ENCODE data around the gene LMX1B. TPM values are rescaled to one million over a fixed set of nuclear protein-coding genes. Genes with fewer than 3 reads are reported as not detected.

LMX1B gene
- total and polyA plus RNA-seq, 2 of the 4 experiments (the other 2 are of a cell fraction): not detected

DNA sequence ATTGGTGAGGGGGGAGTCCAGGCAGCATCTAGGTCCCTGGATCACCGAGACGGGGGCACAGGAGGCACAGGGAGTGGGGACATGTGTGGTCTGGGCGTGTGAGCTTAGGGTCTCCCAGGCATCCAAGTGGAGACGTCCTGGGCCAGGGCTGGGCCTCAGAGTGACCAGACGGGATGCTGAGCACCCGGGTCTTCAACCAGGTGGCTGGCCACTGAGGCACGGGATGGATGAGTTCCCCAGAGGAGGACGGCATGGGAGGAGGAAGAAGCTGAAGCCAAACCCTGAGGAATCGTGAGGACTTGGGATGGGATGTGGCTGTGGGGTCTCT is 88.0 kb downstream of the LMX1B start (continued):
- no peak for TF ChIP-seq CTCF (conservative IDR thresholded peaks at IDR 0.05; ENCODE audit: low read depth, low read length)
- TF ChIP-seq SMC3 (IDR thresholded peaks at IDR 0.05; ENCODE audit: low read depth, low read length): no peak

DNA sequence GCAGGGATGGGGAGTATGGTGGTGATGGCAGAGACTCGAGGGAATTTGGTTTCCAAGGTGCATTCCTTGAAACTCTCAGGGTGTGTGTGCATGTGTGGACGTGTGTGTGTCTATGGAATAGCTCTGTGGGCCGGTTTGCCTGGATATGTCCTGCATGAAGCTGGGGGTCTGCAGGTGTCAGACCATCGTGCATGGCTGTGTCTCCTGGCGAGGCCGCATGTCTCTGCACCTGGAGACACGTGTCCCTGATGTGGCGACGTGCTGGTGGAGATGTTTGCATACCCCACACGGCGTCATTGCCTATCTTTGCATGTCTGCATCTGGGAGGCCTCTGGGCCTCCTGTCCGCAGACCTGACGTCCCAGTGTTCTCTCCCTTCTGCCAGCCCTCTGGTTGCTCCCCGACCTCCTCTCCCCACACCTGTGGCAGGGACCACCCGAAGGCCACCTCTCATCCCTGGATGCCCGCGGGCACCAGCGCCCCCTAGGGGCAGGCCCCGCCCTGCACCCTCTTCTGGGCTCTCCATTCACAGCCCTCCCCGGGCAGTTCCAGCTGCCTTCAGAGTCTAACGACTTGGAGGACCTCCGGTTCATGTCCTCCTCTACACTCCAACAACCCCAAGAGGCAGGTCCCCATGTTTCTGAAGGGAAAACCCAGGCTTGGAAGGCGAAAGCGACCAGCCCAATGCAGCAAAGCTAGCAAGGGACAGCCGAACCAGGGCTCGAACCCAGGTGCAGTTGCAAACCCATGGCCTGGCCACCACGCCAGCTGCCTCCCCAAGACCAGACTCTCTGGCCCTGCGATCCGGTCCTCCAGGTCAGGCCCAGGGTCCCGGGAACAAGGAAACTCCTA is 88.6 kb downstream of the LMX1B start:
- Histone ChIP-seq H3K9me3 (ENCODE audit: control insufficient read depth, insufficient read depth, low read length) (no peaks in the 10 kb centered on the region), H4K5ac (ENCODE audit: low read depth, low read length) (no peak overlapping the region), H3K23ac (ENCODE audit: low read depth, low read length) (no peak overlapping the region), H2BK5ac (ENCODE audit: low read depth, low read length, poor library complexity, severe bottlenecking) (no peak overlapping the region), H3K4me2 (ENCODE audit: low read depth, low read length) (no peak overlapping the region), H3K79me1 (ENCODE audit: low read depth in 1 of 2, low read length in 2 of 2) (no peaks in the 10 kb centered on the region), H2AK9ac (replicated peaks; ENCODE audit: low read depth, low read length, poor library complexity) (no peak overlapping the region), H4K91ac (ENCODE audit: insufficient read depth, low read depth, low read length) (no peak overlapping the region), H3K36me3 (ENCODE audit: control insufficient read depth, insufficient read depth, low read length) (no peaks in the 10 kb centered on the region), H3K56ac (ENCODE audit: extremely low read depth, insufficient read depth, low read length) (no peak overlapping the region), H4K20me1 (ENCODE audit: insufficient read depth, low read length) (no peaks in the 10 kb centered on the region; the same call in 1 of the 2 replicates), H2BK15ac (ENCODE audit: low read depth, low read length) (no peak overlapping the region), H3K27me3 (ENCODE audit: control insufficient read depth, insufficient read depth, low read length) (peaks cover 53% of the 10 kb centered on the region), H2AK5ac (ENCODE audit: low read depth, low read length) (no peak overlapping the region), H4K8ac (ENCODE audit: low read depth in 2 of 2, low read length in 2 of 2) (no peak overlapping the region), H3K4ac (ENCODE audit: low read depth, low read length) (no peak overlapping the region), H2BK20ac (ENCODE audit: low read depth, low read length) (no peak overlapping the region), H3K18ac (ENCODE audit: low read depth, low read length) (no peak overlapping the region), H3K14ac (replicated peaks; ENCODE audit: low read depth, low read length) (no peak overlapping the region), H3K4me1 (ENCODE audit: control insufficient read depth, insufficient read depth, low read length) (no peaks in the 10 kb centered on the region; the same call in 1 of the 2 replicates), H3K9ac (ENCODE audit: low read depth, low read length) (no peak overlapping the region), H3K4me3 (ENCODE audit: insufficient read depth, low read depth, low read length) (no peak overlapping the region), H2AFZ (replicated peaks; ENCODE audit: low read length, poor library complexity) (no peak overlapping the region), H3K27ac (ENCODE audit: insufficient read depth, low read length) (no peak overlapping the region), H2BK120ac (ENCODE audit: low read depth, low read length) (no peak overlapping the region), H3K9me1 (ENCODE audit: insufficient read depth, low read length) (no peaks in the 10 kb centered on the region)
- TF ChIP-seq POLR2A (IDR thresholded peaks at IDR 0.05; ENCODE audit: low read depth, low read length) (no peak), CTCF (conservative IDR thresholded peaks at IDR 0.05; ENCODE audit: low read depth, low read length) (peak; percentile 42)
- intact Hi-C loops (cut with micrococcal nuclease): no loop called here
- dilution Hi-C loops (cut with HindIII; ENCODE audit: low sequenced_read_pairs, unreplicated experiment): no loop called here
- WGBS, 2 experiments (ENCODE audit: extremely low coverage in 2 of 2, insufficient read length in 1 of 2): 50% methylated on average over 11 of the region's 30 CpGs; no CpG with 5 or more reads in 1 of the 2 experiments
- DNase-seq (no peak), ATAC-seq (ENCODE audit: low read depth) (no peak)
- CTCF ChIA-PET: no interaction called here
- POLR2A ChIA-PET (ENCODE audit: unreplicated experiment): no interaction called here
- in situ Hi-C loops (cut with MboI; ENCODE audit: low sequenced_read_pairs): no loop called here
- BruUV-seq (replicated peaks): no TSS peak

All from IMR-90 (cell line).